ENCODE data around the gene CEBPA.

Gene CEBPA

DNA sequence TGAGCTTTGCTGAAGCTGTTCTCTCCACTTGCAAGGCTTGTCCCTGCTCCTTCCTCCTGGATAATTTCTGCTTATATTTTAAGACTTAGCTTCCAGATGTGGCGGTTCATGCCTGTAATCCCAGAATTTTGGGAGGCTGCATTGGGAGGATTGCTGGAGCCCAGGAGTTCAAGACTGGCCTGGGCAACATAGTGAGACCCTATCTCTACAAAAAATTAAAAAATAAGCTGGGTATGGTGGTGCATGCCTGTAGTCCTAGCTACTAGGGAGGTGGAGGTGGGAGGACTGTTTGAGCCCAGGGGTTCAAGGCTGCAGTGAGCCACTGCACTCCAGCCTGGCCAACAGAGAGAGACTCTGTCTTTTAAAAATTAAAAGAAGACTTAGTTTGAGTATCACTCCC is 31.6 kb downstream of the CEBPA start:
- no peak for DNase-seq

DNA sequence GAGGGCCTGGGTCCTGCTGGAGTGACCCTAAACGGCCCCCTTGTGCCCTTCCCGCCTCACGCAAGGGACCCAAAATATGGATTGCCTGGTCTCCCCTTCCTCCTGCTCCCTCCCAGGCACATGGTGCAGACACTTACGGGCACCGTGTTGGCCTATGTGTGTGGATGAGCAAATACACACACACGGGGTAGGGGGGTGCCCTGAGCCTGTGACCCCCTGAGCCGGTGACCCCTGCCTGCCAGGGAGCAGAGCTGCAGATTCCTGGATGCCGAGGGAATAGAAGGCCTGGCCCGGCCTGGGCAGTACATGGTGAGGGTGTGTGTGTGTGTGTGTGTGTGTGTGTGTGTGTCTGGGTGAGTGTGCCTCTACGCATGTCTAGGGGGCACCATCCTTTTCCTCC is 33.3 kb downstream of the CEBPA start:
- DNase-seq: no peak

DNA sequence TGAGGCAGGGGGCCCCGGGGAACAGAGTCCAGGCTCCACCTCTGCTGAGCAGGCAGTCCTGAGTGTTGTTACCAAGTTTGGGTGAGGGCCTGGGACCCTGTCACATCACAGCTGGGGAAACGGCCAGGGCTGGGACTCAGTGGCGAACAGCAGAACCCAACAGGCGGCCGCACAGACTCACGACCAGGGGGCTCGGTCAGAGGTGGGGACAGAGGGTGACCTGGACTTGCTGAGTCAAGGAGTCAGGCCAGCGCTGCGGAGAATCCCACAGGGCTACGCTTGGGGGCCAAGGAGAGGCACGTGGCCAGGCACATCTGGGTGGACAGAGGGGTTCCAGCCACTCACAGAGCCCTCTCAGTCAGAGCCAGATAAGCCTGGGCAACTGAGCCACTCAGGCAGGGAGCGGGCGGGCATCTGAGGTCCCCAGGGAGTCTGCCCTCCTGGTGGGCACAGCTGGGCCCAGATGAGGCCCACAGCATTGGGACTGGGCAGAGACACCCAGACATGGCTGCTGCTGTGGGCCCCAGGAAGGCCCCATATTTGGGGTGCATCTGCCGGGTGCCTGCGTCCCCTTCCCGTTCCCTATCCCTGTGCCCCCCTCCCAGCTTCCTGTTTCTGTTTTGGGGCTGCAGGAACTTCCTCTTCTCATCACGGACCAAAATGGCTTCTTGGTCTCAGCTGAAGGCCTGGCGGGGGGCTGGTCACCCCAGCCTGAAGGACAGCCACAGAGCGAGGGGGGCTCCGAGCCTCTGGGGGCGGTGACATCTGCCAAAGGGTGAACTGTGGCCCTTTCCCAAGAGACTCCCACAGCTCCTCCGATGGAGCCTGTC is 34.0 kb downstream of the CEBPA start:
- DNase-seq: no peak

DNA sequence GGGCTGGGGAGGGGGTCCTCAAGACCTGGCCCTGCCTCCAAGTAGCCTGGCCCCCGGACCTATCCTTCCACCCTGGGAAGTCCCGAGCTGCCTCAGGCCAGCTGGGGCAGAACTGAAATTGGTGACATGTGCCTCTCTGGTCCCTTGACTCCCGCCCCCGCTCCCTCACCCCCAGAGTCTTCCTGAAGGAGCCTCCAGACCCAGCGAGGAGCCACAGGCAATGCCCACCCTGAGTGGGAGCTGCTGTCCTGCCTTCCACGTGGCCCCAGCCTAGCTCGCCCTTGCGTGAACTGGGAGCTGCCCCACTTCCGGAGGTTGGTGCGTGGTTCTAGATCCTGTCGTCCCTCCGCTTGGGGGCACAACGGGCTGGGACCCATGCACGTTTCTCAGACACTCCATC is 34.6 kb downstream of the CEBPA start:
- DNase-seq: no peak

DNA sequence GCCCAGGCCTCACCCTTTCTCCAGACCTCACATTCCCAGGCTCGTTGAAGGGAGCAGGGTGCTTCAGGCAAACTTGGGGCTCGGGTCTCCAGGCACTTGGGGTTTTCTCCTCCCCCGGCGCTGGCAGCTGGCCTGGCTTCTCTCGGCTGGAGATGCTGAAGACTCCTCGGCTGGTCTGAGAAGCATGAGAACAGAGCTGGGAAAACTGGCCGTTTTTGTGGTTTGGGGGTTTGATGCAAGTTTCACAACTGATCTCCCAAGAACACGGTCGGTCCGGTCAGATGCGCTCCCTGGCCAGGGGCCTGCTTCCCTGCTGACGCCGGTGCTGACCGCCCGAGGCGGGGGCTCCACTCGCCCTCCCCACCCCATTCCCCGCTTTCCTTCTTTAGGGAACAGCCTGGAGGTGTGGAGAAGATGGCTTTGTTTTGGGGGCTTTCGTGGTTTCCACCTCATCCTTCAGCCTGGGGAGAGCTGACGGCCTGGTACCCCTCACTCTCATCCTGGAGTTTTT is 35.3 kb downstream of the CEBPA start:
- no peak for DNase-seq

DNA sequence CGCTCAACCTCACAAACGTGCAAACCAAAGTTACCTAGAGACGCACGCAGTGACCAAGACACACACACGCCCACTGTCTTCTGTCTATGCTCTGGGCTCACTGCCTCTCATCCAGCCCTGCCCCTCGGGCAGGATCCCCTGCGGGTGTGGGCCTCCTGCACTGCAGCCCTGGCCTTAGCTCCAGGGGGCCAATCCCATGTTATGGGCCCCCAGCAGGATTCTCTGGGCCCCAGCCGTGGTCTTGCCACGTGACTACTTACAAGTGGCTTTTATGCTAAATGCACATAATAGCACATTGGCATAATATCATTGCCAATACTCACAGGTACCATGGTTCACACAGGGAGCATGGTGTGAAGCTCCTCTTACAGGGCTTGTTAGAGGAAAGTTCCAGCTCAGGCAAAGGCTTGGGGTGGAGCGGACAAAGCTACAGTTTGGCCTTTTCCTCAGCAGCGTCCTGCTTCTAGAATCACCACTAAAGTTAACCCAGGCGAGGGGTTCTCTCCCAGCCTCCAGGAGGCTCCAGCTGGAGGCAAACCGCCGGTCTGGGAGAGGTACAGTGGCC is 37.4 kb downstream of the CEBPA start:
- DNase-seq: no peak

DNA sequence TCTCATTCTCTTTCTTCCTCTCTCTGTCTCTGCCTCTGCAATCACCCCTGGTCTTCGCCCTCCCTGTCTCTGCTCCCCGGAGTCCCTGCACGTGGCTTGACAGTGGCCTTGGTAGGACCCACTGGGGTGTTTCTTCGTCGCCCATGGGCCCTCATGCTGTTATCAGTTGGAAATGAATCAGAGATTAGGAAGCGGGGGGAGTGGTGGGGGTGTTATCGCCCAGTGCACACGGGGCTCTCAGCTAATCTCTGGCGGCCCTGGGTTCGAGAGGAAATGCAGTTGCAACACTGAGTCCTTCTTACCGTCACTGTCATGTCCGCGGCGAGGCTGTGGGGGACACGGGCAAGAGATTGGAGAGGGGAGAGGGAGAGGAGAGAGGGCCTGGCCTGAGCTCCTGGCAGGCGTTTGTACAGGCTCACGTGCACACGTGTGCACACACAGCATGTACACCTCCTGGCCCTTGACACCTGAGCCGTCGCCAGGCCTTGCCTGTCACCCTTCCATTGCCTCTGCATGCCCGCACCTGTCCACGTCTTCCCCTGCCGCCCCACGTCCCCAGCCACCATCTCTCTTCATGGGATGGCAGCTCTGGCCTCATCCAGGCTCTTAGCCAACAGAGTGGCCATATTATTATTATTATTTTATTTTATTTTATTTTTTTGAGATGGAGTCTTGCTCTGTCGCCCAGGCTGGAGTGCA is 38.9 kb downstream of the CEBPA start:
- no peak for DNase-seq

DNA sequence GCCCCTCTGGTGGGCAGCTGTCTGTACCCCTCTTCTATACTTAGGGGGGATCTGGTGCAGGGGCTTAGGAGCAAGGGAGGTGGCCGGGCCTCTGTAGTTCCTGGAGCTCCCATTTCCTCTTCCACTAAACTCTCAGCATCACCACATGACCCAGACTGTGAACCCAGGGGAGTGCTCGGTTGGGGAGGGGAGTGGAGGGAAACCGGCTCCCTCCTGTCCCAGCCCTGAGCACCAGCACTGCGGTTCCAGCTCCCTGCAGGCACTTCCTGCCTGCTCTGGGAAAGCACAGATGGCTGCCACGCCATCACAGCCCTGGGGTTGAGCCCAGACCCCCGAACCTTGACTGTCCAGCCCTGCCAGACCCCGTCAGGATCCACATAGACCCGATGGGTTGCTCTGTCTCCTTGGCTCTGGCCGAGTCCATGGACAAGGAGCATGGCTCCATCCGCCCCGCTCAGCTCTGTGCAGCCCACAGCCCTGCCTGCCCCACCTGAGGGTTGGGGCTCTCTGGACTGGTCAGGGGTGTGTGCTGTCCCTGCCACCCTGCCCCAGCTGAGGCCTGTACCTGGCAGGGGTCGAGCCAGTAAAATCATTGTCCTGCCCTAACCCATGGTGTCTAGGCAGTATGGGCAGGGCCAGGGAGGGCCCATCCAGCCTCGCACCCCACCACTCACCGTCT is 40.7 kb downstream of the CEBPA start:
- DNase-seq: no peak

DNA sequence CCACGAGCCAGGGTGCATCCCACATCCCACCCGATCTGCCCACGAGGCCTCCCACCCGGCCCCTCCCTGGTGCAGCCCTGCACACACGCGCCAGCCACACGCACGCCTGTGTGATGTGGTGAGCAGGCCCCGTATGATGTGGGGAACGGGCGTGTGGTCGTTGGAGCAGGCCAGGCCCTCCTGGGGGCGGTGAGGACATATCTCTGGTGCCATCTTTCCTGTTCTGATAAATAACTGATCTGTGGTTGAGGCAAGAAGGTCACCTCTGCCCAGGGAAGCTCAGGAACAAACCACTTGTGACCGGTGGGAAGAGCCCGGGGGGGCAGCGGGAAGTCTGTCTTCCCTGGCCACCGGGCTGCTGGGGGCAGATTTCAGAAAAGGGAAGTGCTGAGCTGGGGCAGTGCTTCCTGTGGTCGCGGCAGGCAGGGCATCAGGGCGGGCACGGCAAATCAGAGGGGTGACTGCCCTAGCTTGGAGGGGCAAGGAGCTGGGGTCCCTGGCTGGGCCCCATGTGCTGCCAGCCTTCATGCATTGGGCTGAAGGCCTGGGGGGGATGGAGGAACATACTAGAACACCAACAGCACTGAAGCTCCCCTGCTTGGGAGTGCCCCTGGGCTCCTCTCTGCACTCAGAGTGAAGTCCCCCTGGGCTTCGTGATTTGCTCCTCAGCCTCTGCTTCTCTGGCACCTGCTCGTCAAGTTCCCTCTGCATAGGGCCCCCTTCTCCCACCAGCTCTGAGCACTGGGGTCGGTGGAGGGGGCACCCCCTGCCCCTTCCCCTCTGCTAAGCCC is 41.5 kb downstream of the CEBPA start:
- DNase-seq: no peak

DNA sequence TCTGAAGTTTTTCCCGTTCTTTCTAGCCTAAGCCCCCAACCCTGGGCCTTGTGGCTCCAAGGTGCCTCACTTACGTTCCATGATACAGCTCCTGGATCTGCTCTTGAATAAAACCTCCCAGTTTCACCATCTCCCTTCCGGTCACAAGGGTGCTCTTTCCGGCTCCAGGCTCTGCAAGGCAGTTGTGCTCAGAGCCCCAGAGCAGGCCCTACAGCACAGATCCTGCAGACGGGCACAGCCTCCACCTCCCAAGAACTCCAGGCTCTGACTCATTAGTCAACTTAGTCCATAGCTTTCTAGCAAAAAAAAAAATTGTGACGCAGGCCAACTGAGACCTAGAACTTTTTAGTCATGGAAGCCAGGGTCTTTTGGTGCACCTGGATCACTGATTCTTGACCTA is 42.8 kb downstream of the CEBPA start:
- no peak for DNase-seq

DNA sequence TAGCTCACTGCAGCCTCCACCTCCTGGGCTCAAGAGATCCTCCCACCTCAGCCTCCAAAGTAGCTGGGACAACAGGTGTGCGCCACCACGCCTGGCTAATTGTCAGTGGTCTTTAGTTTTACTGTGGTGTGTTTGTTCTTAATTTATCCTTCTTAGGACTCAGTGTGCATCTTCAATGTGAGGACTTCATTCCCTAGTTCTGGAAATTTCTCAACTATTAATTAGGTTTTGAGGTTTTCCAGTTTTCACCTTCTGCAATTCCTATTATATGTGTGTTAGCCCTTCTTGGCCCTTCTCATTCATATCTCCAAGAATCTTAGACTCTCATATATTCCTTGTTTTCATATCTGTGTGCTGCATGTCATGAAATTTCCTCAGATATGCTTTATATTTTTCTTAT is 44.5 kb downstream of the CEBPA start:
- DNase-seq: no peak

DNA sequence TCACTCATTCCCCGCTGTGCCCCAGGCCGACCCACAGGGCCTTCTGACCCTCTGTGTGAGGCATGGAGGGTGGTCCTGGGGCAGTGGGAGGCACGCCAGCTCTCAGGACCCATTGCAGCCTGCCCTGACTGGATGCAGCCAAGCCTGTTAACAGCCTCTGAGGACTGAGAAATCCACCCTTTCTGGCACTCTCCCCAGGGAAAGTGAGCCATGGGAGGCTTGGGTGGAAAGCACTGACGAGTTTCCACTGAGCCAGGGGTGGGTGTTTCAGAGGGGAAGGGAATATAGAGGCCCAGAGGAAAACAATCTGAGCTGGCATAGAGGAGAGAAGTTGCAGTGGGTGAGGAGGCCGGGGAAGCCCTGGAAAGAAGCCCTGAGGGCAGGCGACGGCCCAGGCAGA is 46.1 kb downstream of the CEBPA start:
- no peak for DNase-seq

DNA sequence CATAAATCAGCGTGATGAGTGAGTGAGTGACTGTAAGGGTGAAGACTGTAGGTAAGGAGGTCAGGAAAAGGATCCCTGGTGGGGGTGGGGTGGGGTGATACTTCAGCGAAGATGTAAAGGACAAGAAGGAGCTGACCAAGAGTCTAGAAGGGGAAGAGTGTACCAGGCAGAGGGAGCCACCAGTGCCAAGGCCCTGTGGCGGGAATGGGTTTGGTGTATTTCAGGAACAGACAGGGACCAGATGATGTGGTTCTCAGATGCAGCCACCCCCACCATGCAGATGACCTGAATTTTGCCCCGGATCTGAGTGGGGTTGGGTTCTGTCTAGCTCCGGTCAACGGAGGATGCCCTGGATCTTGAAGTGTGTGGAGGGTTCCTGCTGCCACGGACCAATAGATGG is 46.6 kb downstream of the CEBPA start:
- no peak for DNase-seq

DNA sequence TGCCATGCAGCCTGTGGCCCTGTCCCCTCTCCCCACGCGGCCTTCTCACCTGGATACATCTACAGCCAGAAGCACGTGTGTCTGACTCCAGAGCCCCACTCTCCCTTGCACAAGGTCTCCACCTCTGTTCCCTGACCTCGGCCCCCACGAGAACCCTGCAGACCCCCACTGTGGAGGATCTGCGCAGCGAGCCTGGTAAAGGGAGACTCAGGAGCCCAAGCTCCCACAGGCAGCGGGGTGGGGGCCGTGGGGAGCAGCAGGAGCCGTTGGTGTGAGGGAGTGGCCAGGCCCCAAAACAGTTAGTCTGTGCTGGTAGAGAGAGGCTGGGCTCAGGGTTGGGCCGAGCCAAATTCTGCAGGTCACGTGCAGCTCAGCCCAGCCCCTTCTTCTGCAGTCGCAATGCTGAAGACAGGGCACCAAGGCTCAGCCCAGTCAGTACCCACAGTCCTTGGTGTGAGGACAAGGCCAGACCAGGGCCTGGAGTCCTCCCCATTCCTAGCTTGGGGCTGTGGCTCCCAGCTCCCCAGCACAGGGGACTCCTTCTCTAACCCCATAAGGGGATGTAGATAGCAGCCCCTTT is 48.0 kb downstream of the CEBPA start:
- DNase-seq: no peak

DNA sequence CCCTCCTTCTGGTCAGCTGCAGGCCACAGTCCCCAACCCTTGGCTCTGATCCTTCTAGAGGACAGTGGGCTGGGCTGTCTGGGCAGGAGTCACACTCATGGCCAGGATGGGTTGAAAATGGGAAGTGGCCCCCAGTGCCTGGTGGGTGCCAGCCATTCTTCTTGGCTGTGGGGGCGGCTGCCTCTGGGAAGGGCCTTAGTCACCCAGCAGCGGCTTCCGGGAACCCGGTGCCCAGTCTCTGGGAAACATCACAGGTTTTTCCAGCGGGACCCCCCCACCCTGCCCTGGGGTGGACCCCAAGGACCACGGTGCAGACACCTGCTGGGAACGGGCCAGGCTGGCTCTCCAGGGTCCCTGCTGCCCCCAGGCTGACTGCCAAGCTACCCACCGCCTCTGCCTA is 49.4 kb downstream of the CEBPA start:
- no peak for DNase-seq

DNA sequence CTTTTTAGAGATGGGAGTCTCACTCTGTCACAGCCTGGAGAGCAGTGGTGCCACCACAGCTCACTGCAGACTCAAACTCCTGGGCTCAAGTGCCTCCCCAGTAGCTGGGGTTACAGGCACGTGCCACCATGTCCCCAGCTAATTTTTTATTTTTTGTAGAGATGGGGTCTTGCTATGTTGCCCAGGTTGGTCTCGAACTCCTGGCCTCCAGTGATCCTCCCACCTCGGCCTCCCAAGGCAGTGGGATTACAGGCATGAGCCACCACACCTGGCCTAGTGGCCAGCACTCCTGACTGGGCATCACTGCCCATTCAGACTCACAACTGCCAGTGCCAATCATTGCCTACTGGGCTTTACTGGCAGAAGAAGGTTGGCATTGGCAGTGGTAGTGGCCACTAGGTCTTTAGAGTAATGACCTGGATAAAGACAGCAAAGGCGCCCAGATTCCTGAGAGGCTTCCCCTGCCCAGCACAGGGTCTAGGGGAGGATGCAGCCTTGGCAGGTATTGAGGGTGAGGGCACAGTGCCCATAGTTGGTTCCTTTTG is 49.8 kb downstream of the CEBPA start:
- no peak for DNase-seq

DNA sequence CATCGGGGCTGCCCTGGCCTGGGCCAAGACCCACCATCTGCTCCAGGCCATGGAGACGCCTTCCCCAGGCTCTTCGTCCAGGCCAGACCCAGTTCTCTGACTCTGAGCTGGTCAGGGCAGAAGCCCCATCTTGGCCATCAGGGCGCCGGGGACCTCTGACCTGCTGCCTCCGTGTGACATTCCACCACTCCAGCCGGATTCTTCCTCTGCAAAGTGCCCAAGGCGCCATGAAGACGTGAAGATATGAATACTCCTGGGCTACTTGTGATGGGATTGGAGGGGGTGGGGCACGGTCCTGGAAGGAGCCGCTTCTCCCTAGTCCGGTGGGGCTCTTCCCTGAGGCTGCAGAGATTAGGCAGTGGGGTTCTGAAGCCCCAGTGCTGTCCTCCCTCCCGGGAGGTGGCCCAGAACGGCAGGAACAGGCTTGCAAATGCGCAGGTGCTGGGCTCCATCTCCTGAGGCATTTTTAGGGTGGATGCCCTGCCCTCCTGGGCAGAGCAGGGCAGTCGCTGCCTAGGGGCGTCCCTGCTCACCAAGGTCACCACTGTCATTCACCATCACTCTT is 50.7 kb downstream of the CEBPA start:
- no peak for DNase-seq

DNA sequence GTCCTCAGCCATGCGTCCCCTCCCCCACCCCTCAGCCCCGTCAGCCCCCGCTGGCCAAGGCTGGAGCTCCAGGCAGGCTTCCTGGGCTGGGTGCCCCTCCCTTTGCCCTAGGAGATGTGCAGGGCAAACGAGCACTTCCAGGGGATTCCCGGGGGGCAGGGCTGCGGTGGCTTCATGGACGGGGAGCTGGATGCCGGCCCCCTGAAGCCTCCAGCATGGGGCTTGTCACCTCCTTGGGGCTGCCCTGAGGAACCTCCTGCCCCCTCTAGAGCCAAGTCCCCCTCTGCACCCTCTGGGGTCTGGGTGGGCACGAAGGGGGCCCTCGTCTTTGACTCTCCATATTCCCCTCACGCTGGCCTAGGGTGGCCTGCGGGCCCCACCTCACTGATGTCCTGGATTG is 51.3 kb downstream of the CEBPA start:
- DNase-seq: no peak

DNA sequence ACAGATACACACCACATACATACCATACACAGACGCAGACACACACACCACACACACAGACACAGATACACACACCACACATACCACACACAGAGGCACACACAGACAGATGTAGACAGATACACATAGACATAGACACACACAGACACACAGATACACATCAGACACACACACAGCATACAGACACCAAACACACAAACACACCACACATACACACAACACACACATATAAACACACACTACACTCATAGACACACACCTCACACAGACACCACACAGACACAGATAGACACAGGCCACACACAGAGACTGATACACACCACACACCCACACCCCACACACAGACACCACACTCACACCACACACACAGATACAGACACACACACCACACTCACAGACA is 51.8 kb downstream of the CEBPA start:
- no peak for DNase-seq
